ENCODE data around the gene VSIG10.
A peak's percentile ranks its signal among the peaks of the same experiment; 100 is the strongest.

The VSIG10 gene

GRCh38 chr12:118101051-118101450, 2.8 kb downstream of the VSIG10 start:
- TF ChIP-seq ZNF521 (tag by site-specific recombination; IDR thresholded peaks at IDR 0.05) (no peak), ZNF169 (tag by site-specific recombination; IDR thresholded peaks at IDR 0.05) (no peak), KLF1 (tag by site-specific recombination; IDR thresholded peaks at IDR 0.05) (no peak), ZNF692 (tag by site-specific recombination; IDR thresholded peaks at IDR 0.05) (no peak), ZNF112 (tag by site-specific recombination; IDR thresholded peaks at IDR 0.05) (no peak), ZSCAN23 (tag by site-specific recombination; IDR thresholded peaks at IDR 0.05) (no peak), ZNF580 (tag by site-specific recombination; IDR thresholded peaks at IDR 0.05) (no peak), ZNF701 (tag by site-specific recombination; IDR thresholded peaks at IDR 0.05) (no peak)
- TF ChIP-seq, protein P1, sequence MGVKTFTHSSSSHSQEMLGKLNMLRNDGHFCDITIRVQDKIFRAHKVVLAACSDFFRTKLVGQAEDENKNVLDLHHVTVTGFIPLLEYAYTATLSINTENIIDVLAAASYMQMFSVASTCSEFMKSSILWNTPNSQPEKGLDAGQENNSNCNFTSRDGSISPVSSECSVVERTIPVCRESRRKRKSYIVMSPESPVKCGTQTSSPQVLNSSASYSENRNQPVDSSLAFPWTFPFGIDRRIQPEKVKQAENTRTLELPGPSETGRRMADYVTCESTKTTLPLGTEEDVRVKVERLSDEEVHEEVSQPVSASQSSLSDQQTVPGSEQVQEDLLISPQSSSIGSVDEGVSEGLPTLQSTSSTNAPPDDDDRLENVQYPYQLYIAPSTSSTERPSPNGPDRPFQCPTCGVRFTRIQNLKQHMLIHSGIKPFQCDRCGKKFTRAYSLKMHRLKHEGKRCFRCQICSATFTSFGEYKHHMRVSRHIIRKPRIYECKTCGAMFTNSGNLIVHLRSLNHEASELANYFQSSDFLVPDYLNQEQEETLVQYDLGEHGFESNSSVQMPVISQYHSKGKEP (tag by site-specific recombination; IDR thresholded peaks at IDR 0.05) = no peak
- TF ChIP-seq, protein P2, sequence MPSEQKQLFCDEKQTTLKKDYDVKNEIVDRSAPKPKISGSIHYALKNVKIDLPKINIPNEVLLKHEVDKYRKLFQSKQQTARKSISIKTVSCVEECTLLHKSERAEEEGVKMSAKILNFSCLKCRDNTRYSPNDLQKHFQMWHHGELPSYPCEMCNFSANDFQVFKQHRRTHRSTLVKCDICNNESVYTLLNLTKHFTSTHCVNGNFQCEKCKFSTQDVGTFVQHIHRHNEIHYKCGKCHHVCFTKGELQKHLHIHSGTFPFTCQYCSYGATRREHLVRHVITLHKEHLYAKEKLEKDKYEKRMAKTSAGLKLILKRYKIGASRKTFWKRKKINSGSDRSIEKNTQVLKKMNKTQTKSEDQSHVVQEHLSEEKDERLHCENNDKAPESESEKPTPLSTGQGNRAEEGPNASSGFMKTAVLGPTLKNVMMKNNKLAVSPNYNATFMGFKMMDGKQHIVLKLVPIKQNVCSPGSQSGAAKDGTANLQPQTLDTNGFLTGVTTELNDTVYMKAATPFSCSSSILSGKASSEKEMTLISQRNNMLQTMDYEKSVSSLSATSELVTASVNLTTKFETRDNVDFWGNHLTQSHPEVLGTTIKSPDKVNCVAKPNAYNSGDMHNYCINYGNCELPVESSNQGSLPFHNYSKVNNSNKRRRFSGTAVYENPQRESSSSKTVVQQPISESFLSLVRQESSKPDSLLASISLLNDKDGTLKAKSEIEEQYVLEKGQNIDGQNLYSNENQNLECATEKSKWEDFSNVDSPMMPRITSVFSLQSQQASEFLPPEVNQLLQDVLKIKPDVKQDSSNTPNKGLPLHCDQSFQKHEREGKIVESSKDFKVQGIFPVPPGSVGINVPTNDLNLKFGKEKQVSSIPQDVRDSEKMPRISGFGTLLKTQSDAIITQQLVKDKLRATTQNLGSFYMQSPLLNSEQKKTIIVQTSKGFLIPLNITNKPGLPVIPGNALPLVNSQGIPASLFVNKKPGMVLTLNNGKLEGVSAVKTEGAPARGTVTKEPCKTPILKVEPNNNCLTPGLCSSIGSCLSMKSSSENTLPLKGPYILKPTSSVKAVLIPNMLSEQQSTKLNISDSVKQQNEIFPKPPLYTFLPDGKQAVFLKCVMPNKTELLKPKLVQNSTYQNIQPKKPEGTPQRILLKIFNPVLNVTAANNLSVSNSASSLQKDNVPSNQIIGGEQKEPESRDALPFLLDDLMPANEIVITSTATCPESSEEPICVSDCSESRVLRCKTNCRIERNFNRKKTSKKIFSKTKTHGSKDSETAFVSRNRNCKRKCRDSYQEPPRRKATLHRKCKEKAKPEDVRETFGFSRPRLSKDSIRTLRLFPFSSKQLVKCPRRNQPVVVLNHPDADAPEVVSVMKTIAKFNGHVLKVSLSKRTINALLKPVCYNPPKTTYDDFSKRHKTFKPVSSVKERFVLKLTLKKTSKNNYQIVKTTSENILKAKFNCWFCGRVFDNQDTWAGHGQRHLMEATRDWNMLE (tag by site-specific recombination; conservative IDR thresholded peaks at IDR 0.05; ENCODE audit: low read depth) = no peak
- POLR2A ChIA-PET = no interaction called here
- Histone ChIP-seq H3K27ac (ENCODE audit: extremely low read depth, low read depth, low read length) (no peak overlapping the region), H3K4me1 (ENCODE audit: control insufficient read depth, insufficient read depth, low read length) (peaks cover 5% of the 10 kb centered on the region), H3K9me3 (ENCODE audit: control insufficient read depth, insufficient read depth, low read depth, low read length) (no peaks in the 10 kb centered on the region), H3K36me3 (ENCODE audit: control insufficient read depth in 2 of 2, insufficient read depth in 1 of 2, low read length in 2 of 2) (no peaks in the 10 kb centered on the region), H3K4me3 (ENCODE audit: low read depth, low read length) (no peak overlapping the region)
- CTCF ChIA-PET = interaction anchor here (0.8 to 1.1 kb wide), 2 partner anchors 46 to 64 kb away, joined by 4 to 5 read pairs; no protein-coding TSS in a partner anchor

GRCh38 chr12:118098911-118099671, 4.7 kb downstream of the VSIG10 start:
- ChIA-PET POLR2A (no interaction called here), CTCF (no interaction called here)
- H3K27ac ChIP-seq (ENCODE audit: extremely low read depth, low read depth, low read length) = no peak overlapping the region
- H3K9me3 ChIP-seq (ENCODE audit: control insufficient read depth, insufficient read depth, low read depth, low read length) = no peaks in the 10 kb centered on the region
- no peaks in the 10 kb centered on the region; a peak in 1 of 3 replicates for H3K36me3 ChIP-seq (ENCODE audit: control insufficient read depth in 2 of 2, insufficient read depth in 1 of 2, low read length in 2 of 2)
- H3K4me1 ChIP-seq (ENCODE audit: control insufficient read depth, insufficient read depth, low read length) = peaks cover 5% of the 10 kb centered on the region
- H3K4me3 ChIP-seq (ENCODE audit: low read depth, low read length) = no peak overlapping the region
- TF ChIP-seq ZNF354C (tag by site-specific recombination; IDR thresholded peaks at IDR 0.05; ENCODE audit: borderline replicate concordance, low read depth) (no peak), ZBTB8A (tag by site-specific recombination; IDR thresholded peaks at IDR 0.05) (no peak), ZNF692 (tag by site-specific recombination; IDR thresholded peaks at IDR 0.05) (no peak), ZBTB21 (tag by site-specific recombination; IDR thresholded peaks at IDR 0.05) (no peak), ZNF311 (tag by site-specific recombination; IDR thresholded peaks at IDR 0.05; ENCODE audit: borderline replicate concordance) (no peak), ZNF639 (tag by site-specific recombination; IDR thresholded peaks at IDR 0.05) (no peak), ZNF391 (tag by site-specific recombination; IDR thresholded peaks at IDR 0.05; ENCODE audit: borderline replicate concordance, low read depth) (no peak), BCL11B (tag by site-specific recombination; IDR thresholded peaks at IDR 0.05; ENCODE audit: low read depth) (no peak), OVOL3 (tag by site-specific recombination; IDR thresholded peaks at IDR 0.05) (no peak), PRDM6 (tag by site-specific recombination; IDR thresholded peaks at IDR 0.05) (no peak; the same call in 1 of the 2 replicates), SCRT2 (tag by site-specific recombination; IDR thresholded peaks at IDR 0.05) (peak; percentile 59)
